HG02970 (cell line): ENCODE data around the gene FAM199X.
A peak's percentile ranks its signal among the peaks of the same experiment; 100 is the strongest.

Experiments used
- ATAC-seq: cut with Tn5 transposase; IDR thresholded peaks from one replicate; pipeline ENCODE4 v1.9.1; 2021; ENCODE audit warnings: mild to moderate bottlenecking, moderate library complexity, moderate number of reproducible peaks; ENCODE audit not compliant: unreplicated experiment, low FRiP score

FAM199X gene

DNA sequence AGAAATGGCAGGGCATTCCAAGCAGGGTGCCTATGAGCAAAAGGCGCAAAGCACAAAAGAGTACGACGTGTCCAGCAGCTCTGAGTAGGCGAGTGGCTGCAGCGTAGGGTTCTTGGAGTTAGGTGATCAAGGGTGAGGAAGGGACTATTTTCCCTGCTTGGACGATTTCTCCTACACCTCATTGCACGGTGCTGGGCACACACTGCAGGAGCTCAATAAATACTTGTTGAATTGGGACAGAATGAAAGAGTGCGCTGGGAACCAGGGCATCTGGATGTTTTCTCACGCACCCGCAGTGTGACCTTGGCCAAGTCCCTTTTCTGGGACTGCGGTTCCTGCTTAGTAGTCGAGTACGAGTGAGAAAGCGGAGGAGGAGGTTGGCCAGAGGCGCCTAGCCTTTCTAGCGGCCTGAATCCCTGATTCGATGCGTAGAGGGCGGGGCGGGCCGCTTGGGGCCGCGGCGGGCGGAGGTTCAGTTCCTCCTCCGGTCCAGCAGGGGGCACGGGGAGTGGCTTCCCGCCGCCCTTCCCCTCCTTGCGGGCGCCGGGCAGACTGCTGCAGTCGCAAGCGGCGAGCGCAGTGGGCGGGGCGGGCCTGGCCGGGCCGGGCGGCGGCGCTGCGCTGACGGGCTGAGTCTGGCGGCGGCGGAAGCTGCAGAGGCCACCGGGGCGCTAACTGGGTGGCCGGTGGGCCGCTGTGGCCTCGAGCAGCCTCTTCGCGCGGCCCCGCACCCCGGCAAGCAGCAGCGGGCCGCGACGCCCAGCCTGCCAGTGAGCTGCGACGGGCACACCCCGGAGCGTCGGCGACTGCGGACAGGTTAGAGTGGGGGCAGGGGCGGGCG lies at the start of gene FAM199X:
FAM199X (plus strand) TSS at position 560 of the 841 bp plus-strand sequence. CDS start 333 bp downstream, outside the sequence.
- peak; percentile 95 for ATAC-seq

DNA sequence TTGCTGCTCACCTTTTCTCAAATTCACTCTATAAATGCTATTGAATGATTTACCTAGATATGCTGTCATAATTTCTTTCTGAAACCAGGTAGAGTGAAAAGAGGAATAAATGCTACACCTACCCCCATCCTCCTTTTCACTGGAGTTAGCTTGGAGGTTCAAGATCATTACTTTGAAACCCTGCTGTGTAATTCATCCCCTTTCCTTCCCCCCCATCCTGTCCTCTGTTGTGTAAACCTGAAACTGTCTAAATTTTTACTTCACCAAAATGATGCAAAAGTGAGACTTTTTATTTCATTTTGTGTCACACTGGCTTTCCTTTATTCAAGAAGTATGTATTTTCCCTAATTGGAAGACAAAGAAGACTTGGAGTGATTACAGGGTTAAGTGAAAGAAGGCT lies 48.5 kb upstream of the FAM199X start:
- no peak for ATAC-seq

DNA sequence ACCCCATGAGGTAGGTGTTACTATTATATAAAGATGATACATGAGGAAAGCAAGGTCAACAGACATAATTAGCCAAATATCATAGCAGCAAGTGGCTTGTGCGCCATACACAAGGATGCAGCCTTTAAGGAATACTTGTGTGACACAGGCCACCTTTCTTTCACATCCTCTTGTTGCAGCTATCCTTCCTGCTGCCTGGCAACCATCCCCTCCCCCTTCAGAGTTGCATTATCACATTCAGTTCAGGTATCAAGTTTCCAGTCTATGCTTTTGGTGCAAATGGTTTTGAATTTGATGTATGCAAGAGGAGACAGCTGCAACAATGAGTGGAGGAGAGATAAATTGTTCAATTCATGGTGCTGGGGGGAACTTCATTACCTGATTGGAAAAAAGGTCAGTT lies 47.5 kb upstream of the FAM199X start:
- no peak for ATAC-seq

DNA sequence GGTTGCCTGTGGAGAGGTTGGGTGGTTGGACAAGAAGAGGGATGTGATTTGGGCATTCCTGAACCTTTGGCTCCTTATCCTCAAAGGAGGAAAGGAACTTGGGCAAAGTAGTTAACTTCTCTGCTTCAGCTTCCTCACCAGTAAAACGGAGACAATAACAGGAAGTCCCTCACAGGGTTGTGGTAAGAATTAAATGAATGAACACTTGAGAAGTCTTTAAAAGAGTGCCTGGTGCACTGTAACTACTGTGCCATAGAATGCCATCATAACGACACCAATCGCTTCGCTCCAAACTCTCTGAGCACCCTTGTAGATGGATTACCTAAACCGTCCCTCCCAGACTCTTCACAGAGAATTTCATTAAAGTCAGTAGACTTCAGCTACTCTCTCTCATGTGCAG lies 43.4 kb upstream of the FAM199X start:
- no peak for ATAC-seq

DNA sequence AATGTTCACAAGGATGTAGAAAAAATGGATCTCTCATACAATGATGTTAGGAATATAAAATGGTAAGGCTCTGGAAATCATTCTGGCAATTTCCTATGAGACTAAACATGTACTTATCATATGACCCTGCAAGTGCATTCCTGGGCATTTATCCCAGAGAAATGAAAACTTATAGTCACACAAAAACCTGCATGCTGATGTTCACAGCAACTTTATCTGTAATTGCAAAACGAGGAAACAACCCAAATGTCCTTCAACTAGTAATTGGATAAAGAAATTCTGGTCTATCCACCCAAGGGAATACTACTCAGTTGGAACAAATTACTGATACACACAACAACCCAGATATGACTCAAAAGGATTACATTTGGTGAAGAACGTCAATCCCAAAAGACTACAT lies 39.4 kb upstream of the FAM199X start:
- no peak for ATAC-seq

DNA sequence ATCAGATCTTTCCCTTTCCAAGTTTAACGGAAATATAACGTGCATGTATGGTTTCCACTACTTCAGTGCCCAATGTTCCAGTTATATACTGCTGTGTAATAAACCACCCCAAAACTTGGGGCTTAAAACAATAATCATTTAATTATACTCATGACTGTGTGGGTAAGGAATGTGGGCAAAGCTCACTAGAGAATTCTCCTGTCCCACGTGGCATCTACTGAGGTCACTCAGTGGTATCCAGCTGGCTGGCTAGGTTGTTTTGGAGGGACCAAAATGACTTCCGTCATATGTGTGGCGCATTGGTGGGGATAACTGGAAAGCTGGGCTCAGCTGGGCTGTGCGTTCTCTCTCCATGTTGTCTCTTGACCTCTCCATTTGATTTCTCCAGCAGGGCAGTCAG lies 35.4 kb upstream of the FAM199X start:
- no peak for ATAC-seq

DNA sequence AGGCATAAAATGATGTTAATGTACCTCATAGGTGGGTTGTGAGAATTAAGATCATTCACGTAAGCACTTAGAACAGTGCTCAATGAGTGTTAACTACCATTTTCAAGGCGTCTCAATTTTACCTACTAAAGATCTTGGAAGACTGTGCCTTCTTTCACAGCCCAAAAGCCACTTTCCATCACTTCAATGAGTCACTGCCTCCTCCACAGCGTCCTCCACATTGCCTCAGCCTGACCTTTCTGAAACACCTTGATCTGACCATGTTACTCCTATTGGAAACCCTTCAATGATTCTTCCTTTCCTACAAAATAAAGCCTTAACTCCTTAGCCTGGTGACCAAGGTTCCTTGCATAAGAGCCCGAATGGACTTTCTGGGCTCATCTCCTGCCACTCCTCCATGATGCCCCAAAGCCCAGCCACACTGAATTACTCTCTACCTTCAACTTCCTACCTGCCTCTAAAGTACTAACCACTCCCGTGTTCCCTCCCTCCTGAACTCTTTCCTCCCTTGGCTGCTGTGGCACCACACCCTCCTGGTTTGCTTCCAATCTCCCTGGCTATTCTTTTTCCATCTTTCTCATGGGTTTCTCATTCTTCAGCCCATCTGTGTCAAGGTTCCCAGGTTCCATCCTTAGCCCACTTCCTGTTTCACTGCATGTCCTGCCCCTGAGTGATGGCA lies 31.5 kb upstream of the FAM199X start:
- no peak for ATAC-seq

DNA sequence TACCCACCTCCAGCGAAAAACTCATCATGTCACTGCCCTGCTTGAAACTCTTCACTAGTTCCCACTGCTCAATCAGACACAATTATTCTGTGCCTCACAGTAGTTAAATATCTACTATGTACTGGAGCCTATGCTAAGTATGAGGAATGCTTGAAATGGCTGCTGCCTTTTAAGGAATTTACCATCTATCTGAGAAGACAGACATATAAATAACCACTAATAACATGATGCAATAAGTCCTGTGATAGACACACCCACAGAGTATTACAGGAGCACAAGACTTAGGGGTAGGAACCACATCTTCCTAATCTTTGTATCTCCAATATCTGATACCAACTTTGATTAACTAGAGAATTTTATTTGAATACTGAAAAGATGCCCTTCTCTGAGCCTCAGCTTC lies 30.6 kb upstream of the FAM199X start:
- no peak for ATAC-seq

DNA sequence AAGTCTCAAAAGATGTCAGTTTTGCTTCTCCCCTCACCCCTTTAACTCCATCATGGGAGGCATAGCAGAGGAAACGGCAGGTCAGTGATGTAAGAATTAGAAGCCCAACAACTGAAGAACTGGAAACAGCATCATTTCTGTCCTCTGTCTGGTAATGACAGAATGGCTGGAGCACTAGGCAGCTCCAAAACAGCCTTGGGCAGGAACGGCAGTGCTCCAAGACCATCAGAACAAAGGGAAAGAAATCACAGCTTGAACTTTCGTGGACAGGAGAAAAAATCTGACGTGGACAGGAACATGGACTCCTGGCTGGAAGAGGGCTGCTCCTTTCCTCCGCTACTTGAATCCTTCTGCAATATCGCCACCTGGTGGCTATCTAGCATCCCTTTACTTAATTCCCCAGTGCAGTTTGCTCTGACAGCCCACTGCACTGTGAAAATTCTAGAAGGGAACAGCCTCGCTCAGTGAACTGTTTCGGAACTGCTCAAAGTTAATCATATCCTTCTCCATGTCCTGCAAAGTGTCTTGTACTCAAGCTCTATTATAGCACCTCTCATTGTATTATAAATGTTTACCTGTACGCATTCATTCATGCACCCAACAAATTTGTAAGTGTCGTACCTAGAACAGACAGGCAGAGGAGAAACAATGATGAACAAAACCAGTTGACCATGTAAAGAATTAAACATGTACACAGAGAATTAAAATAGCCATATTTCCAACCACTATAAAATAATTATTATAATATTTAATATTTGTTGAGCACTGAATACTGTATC lies 29.8 kb upstream of the FAM199X start:
- no peak for ATAC-seq

DNA sequence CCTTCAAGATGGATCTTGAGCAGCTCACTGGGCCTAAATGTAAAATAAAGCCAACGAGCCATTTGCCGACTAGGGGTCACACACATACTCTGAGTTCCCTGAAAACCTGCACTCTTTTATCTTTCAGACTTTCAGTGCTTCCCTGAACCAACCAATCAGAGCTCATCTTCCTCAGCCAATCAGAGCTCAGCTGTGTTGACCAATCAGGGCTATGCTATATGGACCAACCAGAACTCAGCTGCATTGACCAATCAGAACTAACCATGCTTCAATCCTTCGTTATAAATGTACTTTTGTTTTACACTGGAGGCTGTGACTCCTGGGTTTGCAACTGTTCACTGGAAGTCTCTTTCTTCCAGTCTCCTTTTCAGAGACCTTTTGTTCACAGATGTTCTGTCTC lies 28.8 kb upstream of the FAM199X start:
- ATAC-seq = no peak

DNA sequence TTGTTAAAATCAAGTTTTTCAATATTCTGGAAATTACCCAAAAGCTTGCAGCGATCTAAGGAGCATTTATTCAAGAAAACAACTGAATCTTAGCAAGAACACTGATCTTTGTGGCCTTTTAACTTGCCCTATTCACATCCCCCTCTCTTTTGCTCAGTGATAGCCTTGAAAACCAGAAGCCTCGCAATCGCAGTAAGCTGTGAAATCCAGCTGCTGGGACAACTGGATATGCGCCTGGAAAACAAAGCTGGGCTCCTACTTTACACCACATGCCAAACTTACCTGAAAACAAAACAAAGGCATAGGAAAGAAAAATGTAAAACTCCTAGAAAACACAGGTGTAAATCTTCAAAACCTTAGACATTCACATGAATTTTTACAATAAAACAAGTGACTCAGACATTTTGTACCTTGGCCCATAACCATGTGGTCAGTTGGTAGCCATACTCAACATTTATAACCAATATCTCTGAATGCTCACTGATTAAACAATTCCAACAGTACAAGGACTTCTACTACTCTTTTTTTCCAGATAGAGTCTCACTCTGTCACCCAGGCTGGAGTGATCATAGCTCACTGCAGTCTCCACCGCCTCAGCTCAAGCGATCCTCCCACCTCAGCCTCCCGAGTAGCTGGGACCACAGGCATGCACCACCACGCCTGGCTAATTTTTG lies 25.0 kb upstream of the FAM199X start:
- ATAC-seq = no peak

DNA sequence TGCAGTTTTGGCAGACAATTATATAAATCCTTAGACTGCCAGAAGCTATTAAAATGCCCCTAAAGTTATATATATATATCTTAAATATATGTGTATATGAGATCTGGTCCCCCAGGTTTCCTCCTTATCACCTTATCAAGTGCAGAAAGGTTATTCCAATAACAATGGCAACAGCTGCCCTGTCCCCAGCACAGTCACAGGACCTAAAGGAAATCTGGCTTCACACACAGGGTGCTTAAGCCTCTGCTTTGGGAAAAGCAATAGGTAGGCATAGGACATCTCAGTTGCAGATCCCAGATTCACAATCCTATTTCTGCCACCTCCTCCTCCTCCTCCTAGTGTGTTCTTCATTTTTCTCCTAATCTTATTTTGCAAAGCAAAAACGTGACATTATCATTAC lies 15.2 kb upstream of the FAM199X start:
- no peak for ATAC-seq

DNA sequence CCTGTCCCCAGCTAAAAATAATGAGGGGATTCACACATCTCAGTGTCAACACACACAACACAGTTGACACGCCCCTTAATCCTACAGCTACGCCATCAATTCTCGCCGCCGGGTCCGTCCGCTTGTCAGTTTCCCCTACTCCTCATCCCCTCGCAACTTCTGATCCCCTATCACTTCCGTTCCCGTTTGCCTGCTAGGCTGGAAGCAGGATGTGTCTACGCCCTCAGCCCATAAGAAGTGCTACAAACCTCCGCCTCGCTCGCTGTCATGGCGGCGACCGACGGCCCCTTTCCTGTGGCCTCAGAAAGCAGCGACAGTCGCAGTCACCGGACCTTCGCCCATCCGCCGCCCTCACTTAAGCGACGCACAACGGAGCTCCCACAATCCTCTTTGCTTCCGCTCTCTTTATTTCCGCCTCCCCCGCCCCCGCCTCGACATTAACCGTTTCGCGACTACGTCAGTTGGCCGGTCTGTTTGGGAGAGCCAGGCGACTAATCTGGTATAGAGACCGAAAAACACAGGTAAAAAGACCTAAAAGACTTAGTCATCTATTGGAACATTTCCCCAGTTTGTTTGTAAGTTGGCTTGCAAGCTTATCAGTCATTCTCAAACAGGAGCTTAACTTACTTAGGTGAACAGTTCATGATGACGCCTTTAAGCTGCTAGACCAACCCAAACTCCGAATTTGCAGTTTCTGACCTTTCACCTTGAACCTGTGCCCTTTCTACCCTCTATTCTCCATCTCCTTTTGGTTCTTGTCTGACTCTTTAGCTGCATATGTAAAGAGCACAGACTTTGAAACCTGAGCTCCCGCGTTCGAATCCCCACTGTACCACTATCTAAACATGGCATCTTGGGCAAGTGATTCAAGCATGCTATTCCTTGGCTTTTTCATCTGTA lies 9.4 kb upstream of the FAM199X start, which contains the start of gene SLC25A53:
SLC25A53 (minus strand) TSS at position 380 of the 900 bp plus-strand sequence. CDS start 51,752 bp downstream, outside the sequence.
- ATAC-seq = peak; percentile 92

DNA sequence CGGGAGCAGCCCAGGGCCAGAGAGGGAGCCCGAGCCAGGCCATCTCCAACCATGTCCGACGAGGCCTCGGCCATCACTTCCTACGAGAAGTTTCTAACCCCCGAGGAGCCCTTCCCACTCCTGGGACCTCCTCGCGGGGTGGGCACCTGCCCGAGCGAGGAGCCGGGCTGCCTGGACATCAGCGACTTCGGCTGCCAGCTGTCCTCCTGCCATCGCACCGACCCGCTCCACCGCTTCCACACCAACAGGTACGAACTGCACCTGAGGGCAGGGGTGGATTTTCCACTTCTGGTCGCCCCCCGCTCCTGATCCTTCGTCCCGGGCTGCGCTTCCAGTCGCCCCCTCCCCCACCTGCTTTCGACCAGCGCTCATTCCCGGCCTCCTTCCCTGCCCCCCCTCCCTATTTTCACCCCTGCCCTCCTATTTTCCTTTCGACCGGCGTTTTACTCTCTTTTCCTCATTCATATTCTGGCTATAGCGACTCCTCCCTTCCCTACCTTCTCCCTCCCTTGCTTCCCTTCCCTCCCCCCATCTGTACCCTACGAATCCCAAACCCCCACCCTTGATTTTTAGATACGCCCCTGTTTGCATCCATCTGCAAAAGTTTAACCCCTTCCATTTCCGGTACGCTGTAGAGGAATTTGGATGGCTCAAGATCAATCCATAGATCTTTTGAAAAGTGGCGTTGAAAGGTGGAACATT lies 633 bp downstream of the FAM199X start:
- no peak for ATAC-seq

DNA sequence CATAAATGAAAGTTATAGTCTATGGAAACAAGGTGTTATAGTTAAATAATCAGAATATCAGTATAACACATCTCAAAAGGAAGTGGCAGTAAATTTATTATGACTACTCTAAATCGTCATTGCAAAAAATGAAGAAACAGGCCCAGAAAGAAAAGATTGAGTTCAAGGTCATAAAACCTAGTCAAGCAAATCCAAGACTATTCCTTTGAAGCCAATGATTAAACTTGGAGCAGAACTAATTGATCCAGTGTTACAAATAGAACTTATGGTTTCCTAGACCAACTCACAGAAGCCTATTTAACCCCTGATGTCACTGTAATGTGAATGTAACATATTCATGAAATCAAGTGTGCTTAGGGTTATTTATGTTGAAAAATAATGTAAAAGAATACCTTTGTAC lies 1.9 kb downstream of the FAM199X start:
- ATAC-seq = no peak

DNA sequence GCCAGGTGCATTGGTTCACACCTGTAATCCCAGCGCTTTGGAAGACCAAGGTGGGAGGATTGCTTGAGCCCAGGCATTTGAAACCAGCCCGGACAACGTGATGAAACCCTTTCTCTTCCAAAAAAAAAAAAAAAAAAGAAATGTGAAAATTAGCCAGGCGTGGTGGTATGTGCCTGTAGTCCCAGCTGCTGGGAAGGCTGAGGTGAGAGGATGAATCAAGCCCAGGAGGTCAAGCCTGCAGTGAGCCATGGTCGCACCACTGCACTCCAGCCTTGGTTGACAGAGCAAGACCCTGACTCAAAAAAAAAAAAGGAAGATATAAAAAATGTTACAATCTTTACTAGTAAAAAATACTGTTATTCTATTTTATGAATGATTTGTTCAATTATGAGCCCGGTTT lies 5.9 kb downstream of the FAM199X start:
- ATAC-seq = no peak

DNA sequence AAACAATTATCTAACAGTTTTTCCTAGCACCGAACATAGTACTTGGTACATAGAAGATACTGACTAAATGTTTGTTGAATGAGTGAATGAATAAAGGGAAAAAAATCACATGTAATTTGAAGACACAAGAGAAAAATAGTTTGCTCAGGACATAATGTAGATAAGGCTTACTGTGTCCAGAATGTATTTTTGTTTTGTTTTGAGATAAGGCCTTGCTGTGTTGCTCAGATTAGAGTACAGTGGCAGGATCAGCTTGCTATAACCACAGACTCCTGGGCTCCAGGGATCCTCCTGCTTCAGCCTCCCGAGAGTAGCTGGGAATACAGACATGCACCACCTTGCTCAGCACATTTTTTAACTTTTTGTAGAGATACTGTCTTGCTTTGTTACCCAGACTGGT lies 6.5 kb downstream of the FAM199X start:
- ATAC-seq = no peak

DNA sequence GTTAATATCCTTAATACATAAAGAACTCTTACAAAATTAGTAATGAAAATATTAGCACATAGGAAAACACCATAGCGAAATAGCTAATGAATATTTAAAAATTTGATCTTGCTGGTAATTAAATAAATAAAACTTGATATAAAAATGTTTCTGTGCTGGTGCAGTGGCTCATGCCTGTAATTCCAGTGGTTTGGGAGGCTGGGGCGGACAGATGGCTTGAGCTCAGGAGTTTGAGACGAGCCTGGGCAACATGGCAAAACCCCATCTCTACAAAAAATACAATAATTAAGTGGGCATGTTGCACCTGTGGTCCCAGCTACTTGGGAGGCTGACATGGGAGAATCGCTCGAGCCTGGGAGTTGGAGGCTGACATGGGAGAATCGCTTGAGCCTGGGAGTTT lies 7.6 kb downstream of the FAM199X start:
- no peak for ATAC-seq

DNA sequence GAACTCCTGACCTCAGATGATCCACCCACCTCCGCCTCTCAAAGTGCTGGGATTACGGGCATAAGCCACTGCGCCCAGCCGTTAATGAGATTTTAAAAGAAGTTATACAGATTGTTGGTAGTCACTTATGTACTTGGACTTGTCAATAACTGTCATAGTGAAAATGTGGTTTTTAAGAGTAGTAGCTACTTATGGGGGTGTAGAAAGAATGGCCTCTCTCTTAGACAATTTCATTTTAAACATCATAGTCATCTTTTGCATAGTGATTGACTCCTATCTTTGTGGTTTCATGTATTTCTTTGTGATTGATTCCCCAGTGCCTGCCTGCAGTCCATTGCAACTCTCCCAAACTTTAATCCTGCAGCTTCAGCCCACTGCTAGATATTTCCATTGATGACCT lies 17.4 kb downstream of the FAM199X start:
- no peak for ATAC-seq
